Mammary epithelial cell (primary cell): ENCODE results near the gene FLII.

ENCODE experiments used
- CTCF ChIP-seq, 2 donors: IDR thresholded peaks in 1 of 2; conservative IDR thresholded peaks in 1 of 2; 2 replicates each; pipeline ENCODE4 v1.5.1; 2011 to 2012; ENCODE audit warnings: inconsistent platforms in 2 of 2, low read length in 2 of 2, mild to moderate bottlenecking in 2 of 2, control low read depth in 1 of 2, low read depth in 1 of 2; ENCODE audit not compliant: insufficient read depth in 1 of 2; ENCODE audit errors: extremely low read depth in 1 of 2
- EZH2 ChIP-seq: IDR thresholded peaks from 2 replicates; pipeline ENCODE4 v1.6.1; 2012; ENCODE audit warnings: low read length, inconsistent platforms, borderline replicate concordance

GRCh38 chr17:18227635-18228034 is 30.9 kb downstream of the FLII start:
- TF ChIP-seq CTCF (conservative IDR thresholded peaks at IDR 0.05 in 1 of 2, IDR thresholded peaks at IDR 0.05 in 1 of 2; ENCODE audit: extremely low read depth in 1 of 2, insufficient read depth in 1 of 2, low read depth in 1 of 2, low read length in 2 of 2) (no peak), EZH2 (no peak)
